ENCODE measurements around the gene ZNF260. TPM values are rescaled to one million over a fixed set of nuclear protein-coding genes. Genes with fewer than 3 reads are reported as not detected.

Gene ZNF260
- total RNA-seq = 16.4 and 25.2 TPM in 2 replicates

DNA sequence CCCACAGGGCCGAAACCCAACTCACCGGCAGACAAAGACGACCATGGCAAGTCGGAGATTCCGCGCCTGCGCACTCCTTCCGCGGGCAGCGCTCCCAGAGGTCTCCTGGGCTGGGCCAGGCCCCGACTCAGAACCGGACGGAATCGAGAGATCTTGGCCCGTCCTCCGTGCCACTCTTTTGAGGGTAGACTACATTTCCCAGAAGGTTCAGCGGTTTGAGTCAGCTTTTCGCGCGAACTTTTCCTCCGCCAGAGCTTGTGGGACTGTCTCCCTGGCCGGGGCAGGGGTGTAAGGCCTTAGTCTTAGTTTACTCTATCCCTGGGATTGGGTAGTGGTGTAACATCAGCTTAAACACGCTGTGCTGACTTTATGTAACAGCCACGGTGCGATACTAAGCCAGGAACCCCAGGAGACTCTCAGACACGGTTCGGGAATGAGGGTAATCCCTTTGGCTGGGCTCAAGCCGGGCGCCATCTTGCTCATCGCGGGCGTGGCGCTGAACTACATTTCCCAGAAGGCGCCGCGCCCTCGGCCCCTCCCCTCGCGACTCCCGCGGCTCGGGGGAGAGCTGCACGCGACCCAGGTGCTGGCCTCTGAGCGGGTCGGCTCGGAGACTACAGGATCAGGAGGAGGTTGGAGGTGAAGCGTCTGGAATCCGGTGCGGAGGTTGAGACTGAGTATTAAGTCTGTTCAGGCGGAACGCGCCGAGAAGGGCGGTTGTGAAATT, at the start of gene ZNF260:
Gene ZNF260 (minus strand): TSS at position 78 of the 727 bp plus-strand sequence. CDS start 13,033 bp downstream, outside the sequence.

DNA sequence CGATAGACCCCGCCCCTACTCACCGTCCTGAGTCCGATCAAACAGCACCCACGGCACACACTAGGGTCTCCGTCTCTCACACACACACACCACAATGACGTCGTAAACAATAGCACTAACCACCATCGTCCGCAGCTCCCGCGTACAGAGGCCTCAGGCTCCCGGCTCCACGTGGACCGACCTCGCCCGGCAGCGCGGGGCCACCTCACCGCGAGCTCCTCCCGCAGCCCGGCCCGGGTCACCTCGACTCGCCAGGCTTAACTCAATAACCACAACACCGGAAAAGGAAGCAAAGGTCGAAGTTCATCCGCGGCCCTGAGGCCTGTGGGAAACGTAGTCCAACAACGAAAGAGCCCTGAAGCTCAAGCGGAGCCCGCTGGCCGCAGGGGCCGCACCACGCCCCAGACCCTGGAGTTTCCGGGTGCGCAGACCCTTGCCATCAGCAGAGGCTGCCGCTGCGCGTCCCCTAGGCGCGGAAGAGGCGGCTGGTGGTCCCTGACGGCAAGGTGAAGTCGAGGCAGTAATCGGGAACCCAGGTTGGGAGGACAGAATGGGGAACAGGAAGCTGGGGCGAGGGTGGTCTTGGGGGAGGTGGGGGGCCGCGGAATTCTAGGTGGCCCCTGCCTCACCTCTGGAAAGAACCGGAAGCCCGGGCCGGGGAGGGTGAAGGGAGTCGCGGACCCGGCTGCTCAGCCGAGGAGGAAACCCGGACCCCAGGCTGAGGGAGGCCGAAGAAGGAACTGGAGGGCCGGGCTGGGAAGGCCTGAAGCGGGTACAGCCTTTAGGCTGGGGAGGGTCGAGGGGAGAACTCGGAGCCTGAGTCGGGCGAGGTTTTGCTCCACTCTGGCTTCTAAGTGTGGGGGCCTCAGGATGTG, 45.2 kb upstream of the ZNF260 start, which contains the start of gene ZNF529:
Gene ZNF529 (minus strand): TSS at position 273 of the 875 bp plus-strand sequence. CDS start 946 bp downstream, outside the sequence.

DNA sequence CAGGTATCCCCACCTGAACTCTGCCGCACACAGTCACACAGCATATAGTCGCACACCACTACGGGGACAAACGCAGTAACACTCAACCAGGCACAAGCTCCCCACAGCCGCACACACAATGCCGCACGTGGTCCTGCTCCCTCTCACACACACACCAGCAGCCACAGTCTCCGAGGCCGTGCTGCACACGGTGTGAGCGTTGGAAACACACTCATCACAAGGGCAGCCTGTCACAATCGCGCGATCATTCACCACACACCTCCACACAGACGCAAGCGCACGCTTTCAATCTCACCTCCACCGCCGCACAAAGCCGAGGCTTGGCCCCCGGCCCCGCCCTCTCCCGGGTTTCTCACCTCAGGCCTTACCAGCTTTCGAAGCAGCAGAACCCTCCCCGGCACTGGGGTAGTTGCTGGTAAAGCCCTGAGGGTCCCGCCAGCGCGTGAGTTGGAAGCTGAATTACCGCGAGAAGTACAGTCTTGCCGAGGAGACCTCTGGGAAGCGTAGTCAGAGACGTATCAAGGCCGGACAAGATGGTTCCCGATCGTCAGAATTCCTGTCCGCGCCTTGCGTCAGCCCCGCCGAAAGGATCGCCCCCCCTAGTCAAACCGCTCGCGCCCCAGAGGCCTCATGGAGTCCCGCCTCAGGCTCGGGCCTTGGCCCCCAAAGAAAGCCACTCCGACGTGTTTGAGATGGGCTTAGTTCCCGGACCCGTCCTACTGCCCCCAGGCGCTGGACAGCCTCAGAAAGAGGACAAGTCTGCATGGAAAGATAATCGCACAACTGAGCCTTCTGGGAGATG, 38.8 kb downstream of the ZNF260 start, which contains the start of gene ZNF566:
Gene ZNF566 (minus strand): TSS at position 444 of the 802 bp plus-strand sequence. CDS start 13,004 bp downstream, outside the sequence.

Other genes with a start within 250 kb of the ZNF260 start
- 0.78 and 3.2 TPM in 2 replicates for gene ZFP14, start 149.1 kb downstream of the ZNF260 start, total RNA-seq
- 4.4 and 6.8 TPM in 2 replicates for gene ZFP82, start 109.6 kb downstream of the ZNF260 start, total RNA-seq
- 4.1 and 6.5 TPM in 2 replicates for gene ZNF566, start 38.7 kb downstream of the ZNF260 start, total RNA-seq
- 5.4 and 9.1 TPM in 2 replicates for gene ZNF529, start 45.0 kb upstream of the ZNF260 start, total RNA-seq
- gene ZNF382, start 77.0 kb upstream of the ZNF260 start, total RNA-seq = 2.8 and 4.1 TPM in 2 replicates
- 1.8 and 10.1 TPM in 2 replicates for gene ZNF461, start 138.6 kb upstream of the ZNF260 start, total RNA-seq
- gene ZNF567, start 159.3 kb upstream of the ZNF260 start, total RNA-seq = 3.8 and 9.7 TPM in 2 replicates
- 0.72 and 3.0 TPM in 2 replicates for gene ZNF850, start 244.5 kb upstream of the ZNF260 start, total RNA-seq